ENCODE results near the gene UBQLN1. TPM values are rescaled to one million over a fixed set of nuclear protein-coding genes. Genes with fewer than 3 reads are reported as not detected.

The UBQLN1 gene
- total RNA-seq, 2 donors from 2014 or later = 88.1 to 107 TPM

DNA sequence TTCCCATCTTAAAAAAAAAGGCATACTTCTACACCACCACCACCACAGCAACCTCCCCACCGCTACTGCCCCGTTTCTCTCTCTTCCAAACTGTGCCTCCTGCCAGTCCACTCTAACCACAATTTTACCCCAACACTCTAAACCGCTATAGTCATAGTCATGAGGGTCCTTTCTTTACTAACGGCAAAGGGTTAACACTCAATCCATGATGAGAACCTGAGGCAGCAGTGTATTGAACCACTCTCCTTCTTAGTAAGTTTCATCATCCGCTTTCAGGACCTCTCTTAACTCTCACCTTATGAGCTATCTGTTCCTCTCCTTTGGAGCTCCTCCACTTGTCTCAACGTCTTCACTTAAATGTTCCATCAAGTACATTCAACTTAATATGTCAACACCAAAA is 50.8 kb downstream of the UBQLN1 start:
- DNase-seq (ENCODE audit: low spot score) (no peak), ATAC-seq (ENCODE audit: insufficient number of reproducible peaks, low FRiP score, low read depth) (no peak)
- Histone ChIP-seq H3K4me1 (ENCODE audit: control insufficient read depth in 1 of 2, low read depth in 2 of 2) (no peaks in the 10 kb centered on the region), H3K36me3 (peaks cover 35% of the 10 kb centered on the region), H3K9me3 (no peaks in the 10 kb centered on the region), H3K4me3 (no peak overlapping the region), H3K27ac (no peak overlapping the region), H3K27me3 (replicated peaks; ENCODE audit: insufficient read depth) (no peaks in the 10 kb centered on the region)
- no peak for TF ChIP-seq CTCF (IDR thresholded peaks at IDR 0.05)

GRCh38 chr9:83656032-83656680 is 51.6 kb downstream of the UBQLN1 start:
- no peaks in the 10 kb centered on the region for H3K4me1 ChIP-seq (ENCODE audit: control insufficient read depth in 1 of 2, low read depth in 2 of 2)
- DNase-seq (ENCODE audit: low spot score) = no peak
- H3K36me3 ChIP-seq = peaks cover 27% of the 10 kb centered on the region
- no peaks in the 10 kb centered on the region for H3K9me3 ChIP-seq
- no peak overlapping the region for H3K4me3 ChIP-seq
- ATAC-seq (ENCODE audit: insufficient number of reproducible peaks, low FRiP score, low read depth) = no peak
- no peaks in the 10 kb centered on the region for H3K27me3 ChIP-seq (replicated peaks; ENCODE audit: insufficient read depth)
- no peak overlapping the region for H3K27ac ChIP-seq
- TF ChIP-seq CTCF (IDR thresholded peaks at IDR 0.05) = no peak

- Histone ChIP-seq H3K27ac (no peak overlapping the region), H3K9me3 (no peaks in the 10 kb centered on the region), H3K27me3 (replicated peaks; ENCODE audit: insufficient read depth) (no peaks in the 10 kb centered on the region), H3K4me1 (ENCODE audit: control insufficient read depth in 1 of 2, low read depth in 2 of 2) (no peaks in the 10 kb centered on the region), H3K36me3 (peaks cover 22% of the 10 kb centered on the region), H3K4me3 (no peak overlapping the region)
- no peak for ATAC-seq (ENCODE audit: insufficient number of reproducible peaks, low FRiP score, low read depth)
- no peak for DNase-seq (ENCODE audit: low spot score)
- no peak for TF ChIP-seq CTCF (IDR thresholded peaks at IDR 0.05)
Measured at GRCh38 chr9:83655433-83655832, 52.3 kb downstream of the UBQLN1 start.

DNA sequence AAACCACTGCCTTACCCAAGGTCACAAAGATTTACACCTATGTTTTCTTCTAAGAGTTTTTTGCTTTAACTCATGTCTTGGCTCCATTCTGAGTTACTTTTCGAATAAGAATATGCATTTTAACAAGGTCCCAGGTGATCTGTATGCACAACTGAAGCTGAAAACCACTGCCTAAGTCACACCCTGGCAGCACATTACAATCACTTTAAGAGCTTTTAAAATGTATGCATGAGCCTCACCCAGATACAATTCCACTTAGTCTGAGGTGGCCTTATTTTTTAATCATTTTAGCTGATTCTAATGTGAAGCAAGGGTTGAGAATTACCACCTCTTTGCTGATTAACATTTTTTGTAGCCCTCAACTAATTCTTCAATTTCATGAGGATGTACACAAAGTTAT is 55.3 kb downstream of the UBQLN1 start:
- H3K9me3 ChIP-seq = no peaks in the 10 kb centered on the region
- no peak overlapping the region for H3K27ac ChIP-seq
- ATAC-seq (ENCODE audit: insufficient number of reproducible peaks, low FRiP score, low read depth) = no peak
- H3K36me3 ChIP-seq = peaks cover 9% of the 10 kb centered on the region
- no peaks in the 10 kb centered on the region for H3K4me1 ChIP-seq (ENCODE audit: control insufficient read depth in 1 of 2, low read depth in 2 of 2)
- TF ChIP-seq CTCF (IDR thresholded peaks at IDR 0.05) = no peak
- H3K4me3 ChIP-seq = no peak overlapping the region
- H3K27me3 ChIP-seq (replicated peaks; ENCODE audit: insufficient read depth) = no peaks in the 10 kb centered on the region
- DNase-seq (ENCODE audit: low spot score) = no peak

- Histone ChIP-seq H3K9me3 (no peaks in the 10 kb centered on the region), H3K4me1 (ENCODE audit: control insufficient read depth in 1 of 2, low read depth in 2 of 2) (no peaks in the 10 kb centered on the region), H3K27me3 (replicated peaks; ENCODE audit: insufficient read depth) (no peaks in the 10 kb centered on the region), H3K27ac (no peak overlapping the region), H3K4me3 (no peak overlapping the region), H3K36me3 (peaks cover 6% of the 10 kb centered on the region)
- no peak for TF ChIP-seq CTCF (IDR thresholded peaks at IDR 0.05)
- ATAC-seq (ENCODE audit: insufficient number of reproducible peaks, low FRiP score, low read depth) = no peak
- DNase-seq (ENCODE audit: low spot score) = no peak
Measured at GRCh38 chr9:83651558-83651957, 56.2 kb downstream of the UBQLN1 start.

Measured in thoracic aorta (tissue), 2 donors.